ENCODE results near the gene ASCL4.

The ASCL4 gene

DNA sequence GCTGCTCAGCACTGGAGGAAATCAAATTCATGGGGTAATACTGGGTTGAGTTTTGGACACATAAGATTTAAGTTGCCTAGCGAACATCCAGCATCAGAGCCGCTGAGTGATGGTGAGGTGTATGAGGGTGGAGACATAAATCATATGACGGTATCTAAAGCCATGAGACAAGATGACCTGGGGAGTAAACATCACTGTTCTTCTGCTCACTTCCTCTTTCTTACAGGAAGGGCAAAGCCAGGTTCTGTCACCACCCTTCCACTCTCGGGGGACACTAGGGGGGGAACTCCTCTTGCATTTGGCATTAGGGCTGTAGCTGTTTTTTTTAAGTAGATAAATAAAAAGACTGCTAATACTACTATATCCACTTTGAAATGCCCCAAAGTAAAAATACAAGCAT lies 37.6 kb upstream of the ASCL4 start:
- H3K18ac ChIP-seq (ENCODE audit: low read depth in 1 of 2, low read length in 2 of 2): no peak overlapping the region
- H2AK5ac ChIP-seq (ENCODE audit: low read length, severe bottlenecking): no peak overlapping the region
- H3K4me1 ChIP-seq (ENCODE audit: control insufficient read depth, insufficient read depth, low read depth, low read length): no peaks in the 10 kb centered on the region
- no peak for DNase-seq
- no peak overlapping the region for H3K9ac ChIP-seq (ENCODE audit: low read length)
- H2BK120ac ChIP-seq (ENCODE audit: low read depth, low read length): no peak overlapping the region
- no peaks in the 10 kb centered on the region for H3K27me3 ChIP-seq (ENCODE audit: control insufficient read depth in 1 of 2, insufficient read depth in 1 of 2, low read length in 2 of 2)
- no peak overlapping the region for H2BK15ac ChIP-seq (ENCODE audit: low read depth, poor library complexity, severe bottlenecking)
- H4K8ac ChIP-seq (ENCODE audit: low read length): no peak overlapping the region
- no peak overlapping the region for H3K4ac ChIP-seq (ENCODE audit: low read depth in 1 of 2, low read length in 2 of 2)
- H2AFZ ChIP-seq (ENCODE audit: low read depth, low read length): no peak overlapping the region
- H3K79me1 ChIP-seq (replicated peaks; ENCODE audit: low read length, poor library complexity, severe bottlenecking): peaks cover 37% of the 10 kb centered on the region
- H3K36me3 ChIP-seq (ENCODE audit: control insufficient read depth in 1 of 2, insufficient read depth in 2 of 2, low read depth in 1 of 2, low read length in 2 of 2): peaks cover 28 to 100% of the 10 kb centered on the region in 2 experiments
- no peak overlapping the region for H2BK5ac ChIP-seq (ENCODE audit: low read depth, low read length, poor library complexity, severe bottlenecking)
- no peaks in the 10 kb centered on the region for H3K9me3 ChIP-seq (ENCODE audit: control insufficient read depth, low read length)
- H3K4me3 ChIP-seq (ENCODE audit: insufficient read depth in 1 of 2, low read depth in 1 of 2, low read length in 2 of 2): no peak overlapping the region
- no peak overlapping the region for H2BK12ac ChIP-seq (ENCODE audit: low read length in 2 of 2)
- no peak overlapping the region for H3K4me2 ChIP-seq (ENCODE audit: low read length, poor library complexity, severe bottlenecking)
- H3K23ac ChIP-seq (ENCODE audit: low read length in 2 of 2): no peak overlapping the region
- H4K91ac ChIP-seq (ENCODE audit: low read length): no peak overlapping the region
- no peak overlapping the region for H3K27ac ChIP-seq (ENCODE audit: low read length, poor library complexity, severe bottlenecking)
- no peak overlapping the region for H3K14ac ChIP-seq (ENCODE audit: low read length in 2 of 2)
- 100% methylated on average over 3 of the region's 4 CpGs for WGBS

DNA sequence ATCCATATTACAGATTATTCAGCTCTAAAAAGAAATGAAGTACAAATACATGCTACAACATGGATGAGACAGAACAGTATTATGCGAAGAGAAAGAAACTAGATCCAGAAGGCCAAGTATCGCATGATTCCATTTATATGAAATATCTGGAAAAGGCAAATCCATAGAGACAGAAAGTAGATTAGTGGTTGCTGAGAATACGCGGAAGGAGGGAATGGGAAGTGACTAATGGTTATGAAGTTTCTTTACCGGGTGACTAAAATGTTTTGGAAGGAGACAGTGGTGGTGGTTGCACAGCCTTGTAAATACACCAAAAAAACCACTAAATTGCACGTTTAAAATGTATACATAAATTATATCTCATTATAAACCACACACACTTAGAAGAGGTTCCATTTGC lies 26.0 kb upstream of the ASCL4 start:
- H3K27ac ChIP-seq (ENCODE audit: low read length, poor library complexity, severe bottlenecking): peak overlapping the region; percentile 89
- H3K4me3 ChIP-seq (ENCODE audit: insufficient read depth in 1 of 2, low read depth in 1 of 2, low read length in 2 of 2): peak overlapping the region in 1 of 2 experiments; percentile 62
- no peak overlapping the region for H4K91ac ChIP-seq (ENCODE audit: low read length)
- peak overlapping the region; percentile 88 for H3K9ac ChIP-seq (ENCODE audit: low read length)
- 27% methylated on average over 5 of the region's 6 CpGs for WGBS
- H3K79me1 ChIP-seq (replicated peaks; ENCODE audit: low read length, poor library complexity, severe bottlenecking): peaks cover 17% of the 10 kb centered on the region
- no peak overlapping the region for H3K14ac ChIP-seq (ENCODE audit: low read length in 2 of 2)
- H2BK12ac ChIP-seq (ENCODE audit: low read length in 2 of 2): no peak overlapping the region
- H3K23ac ChIP-seq (ENCODE audit: low read length in 2 of 2): no peak overlapping the region
- H4K8ac ChIP-seq (ENCODE audit: low read length): no peak overlapping the region
- no peak overlapping the region for H2BK5ac ChIP-seq (ENCODE audit: low read depth, low read length, poor library complexity, severe bottlenecking)
- H3K4me2 ChIP-seq (ENCODE audit: low read length, poor library complexity, severe bottlenecking): no peak overlapping the region
- H3K18ac ChIP-seq (ENCODE audit: low read depth in 1 of 2, low read length in 2 of 2): no peak overlapping the region
- H2BK120ac ChIP-seq (ENCODE audit: low read depth, low read length): no peak overlapping the region
- peaks cover 35 to 78% of the 10 kb centered on the region in 2 experiments for H3K36me3 ChIP-seq (ENCODE audit: control insufficient read depth in 1 of 2, insufficient read depth in 2 of 2, low read depth in 1 of 2, low read length in 2 of 2)
- H3K9me3 ChIP-seq (ENCODE audit: control insufficient read depth, low read length): no peaks in the 10 kb centered on the region
- H3K4ac ChIP-seq (ENCODE audit: low read depth in 1 of 2, low read length in 2 of 2): no peak overlapping the region
- no peak overlapping the region for H2AFZ ChIP-seq (ENCODE audit: low read depth, low read length)
- H3K4me1 ChIP-seq (ENCODE audit: control insufficient read depth, insufficient read depth, low read depth, low read length): peaks cover 7% of the 10 kb centered on the region
- DNase-seq: peak; percentile 80
- H2BK15ac ChIP-seq (ENCODE audit: low read depth, poor library complexity, severe bottlenecking): no peak overlapping the region
- no peak overlapping the region for H2AK5ac ChIP-seq (ENCODE audit: low read length, severe bottlenecking)
- H3K27me3 ChIP-seq (ENCODE audit: control insufficient read depth in 1 of 2, insufficient read depth in 1 of 2, low read length in 2 of 2): no peaks in the 10 kb centered on the region

DNA sequence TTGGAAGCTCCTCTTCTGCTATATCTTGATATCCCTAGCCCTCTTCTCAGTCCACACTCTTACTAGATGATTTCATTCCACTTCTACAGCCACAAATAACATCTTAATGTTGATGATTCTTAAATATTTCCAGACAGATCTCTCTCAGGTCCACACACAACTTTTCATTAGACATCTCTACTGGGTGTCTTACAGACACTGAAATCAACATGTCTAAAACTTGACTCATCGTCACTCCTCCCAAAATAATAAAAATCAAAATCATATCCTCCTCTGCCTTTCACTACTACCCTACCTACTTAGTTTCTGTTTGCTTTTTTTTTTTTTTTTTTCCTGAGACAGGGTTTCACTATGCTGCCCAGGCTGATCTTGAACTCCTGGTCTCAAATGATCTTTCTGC lies 25.4 kb upstream of the ASCL4 start:
- Histone ChIP-seq H3K4me2 (ENCODE audit: low read length, poor library complexity, severe bottlenecking) (no peak overlapping the region), H3K4me3 (ENCODE audit: insufficient read depth in 1 of 2, low read depth in 1 of 2, low read length in 2 of 2) (peak overlapping the region in 1 of 2 experiments; percentile 61), H2BK12ac (ENCODE audit: low read length in 2 of 2) (no peak overlapping the region), H2BK5ac (ENCODE audit: low read depth, low read length, poor library complexity, severe bottlenecking) (no peak overlapping the region), H2BK15ac (ENCODE audit: low read depth, poor library complexity, severe bottlenecking) (no peak overlapping the region), H2BK120ac (ENCODE audit: low read depth, low read length) (no peak overlapping the region), H3K27me3 (ENCODE audit: control insufficient read depth in 1 of 2, insufficient read depth in 1 of 2, low read length in 2 of 2) (no peaks in the 10 kb centered on the region), H2AK5ac (ENCODE audit: low read length, severe bottlenecking) (no peak overlapping the region), H3K79me1 (replicated peaks; ENCODE audit: low read length, poor library complexity, severe bottlenecking) (peaks cover 19% of the 10 kb centered on the region), H3K36me3 (ENCODE audit: control insufficient read depth in 1 of 2, insufficient read depth in 2 of 2, low read depth in 1 of 2, low read length in 2 of 2) (peaks cover 34 to 78% of the 10 kb centered on the region in 2 experiments), H3K9me3 (ENCODE audit: control insufficient read depth, low read length) (no peaks in the 10 kb centered on the region), H3K9ac (ENCODE audit: low read length) (peak overlapping the region; percentile 88), H3K18ac (ENCODE audit: low read depth in 1 of 2, low read length in 2 of 2) (no peak overlapping the region), H3K4me1 (ENCODE audit: control insufficient read depth, insufficient read depth, low read depth, low read length) (peaks cover 7% of the 10 kb centered on the region), H4K91ac (ENCODE audit: low read length) (no peak overlapping the region), H3K23ac (ENCODE audit: low read length in 2 of 2) (no peak overlapping the region), H3K14ac (ENCODE audit: low read length in 2 of 2) (no peak overlapping the region), H3K4ac (ENCODE audit: low read depth in 1 of 2, low read length in 2 of 2) (no peak overlapping the region), H3K27ac (ENCODE audit: low read length, poor library complexity, severe bottlenecking) (peak overlapping the region; percentile 89), H2AFZ (ENCODE audit: low read depth, low read length) (no peak overlapping the region), H4K8ac (ENCODE audit: low read length) (no peak overlapping the region)
- 57% methylated on average over 1 of the region's 1 CpG for WGBS
- peak; percentile 31 for DNase-seq

DNA sequence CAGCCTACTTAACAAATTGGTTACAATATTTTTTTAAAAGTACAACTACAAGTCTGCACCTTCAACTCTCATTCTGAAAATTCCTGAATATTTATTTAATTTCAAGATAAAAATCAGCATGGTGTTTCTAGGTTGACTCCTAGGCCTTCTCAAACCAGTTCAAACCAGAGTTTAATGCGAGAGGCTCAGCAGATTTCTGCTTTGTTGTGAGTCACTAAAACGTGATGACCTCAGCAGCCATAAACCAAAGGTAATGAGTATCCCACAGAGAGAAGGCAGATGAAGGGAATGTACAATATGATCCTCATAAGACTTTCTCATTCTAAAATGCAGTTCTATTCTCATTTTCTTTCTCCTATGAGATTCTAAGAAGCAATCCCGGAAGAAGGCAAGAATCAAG lies 15.1 kb upstream of the ASCL4 start:
- DNase-seq: peak; percentile 86
- 24% methylated on average over 3 of the region's 3 CpGs for WGBS
- no peak overlapping the region for H2BK5ac ChIP-seq (ENCODE audit: low read depth, low read length, poor library complexity, severe bottlenecking)
- H3K23ac ChIP-seq (ENCODE audit: low read length in 2 of 2): no peak overlapping the region
- H3K14ac ChIP-seq (ENCODE audit: low read length in 2 of 2): no peak overlapping the region
- H3K4me3 ChIP-seq (ENCODE audit: insufficient read depth in 1 of 2, low read depth in 1 of 2, low read length in 2 of 2): peak overlapping the region in 1 of 2 experiments; percentile 99
- H4K8ac ChIP-seq (ENCODE audit: low read length): no peak overlapping the region
- H3K27me3 ChIP-seq (ENCODE audit: control insufficient read depth in 1 of 2, insufficient read depth in 1 of 2, low read length in 2 of 2): no peaks in the 10 kb centered on the region
- H2BK12ac ChIP-seq (ENCODE audit: low read length in 2 of 2): no peak overlapping the region
- H2BK120ac ChIP-seq (ENCODE audit: low read depth, low read length): no peak overlapping the region
- H3K4me1 ChIP-seq (ENCODE audit: control insufficient read depth, insufficient read depth, low read depth, low read length): peaks cover 9% of the 10 kb centered on the region
- H2AK5ac ChIP-seq (ENCODE audit: low read length, severe bottlenecking): no peak overlapping the region
- H3K79me1 ChIP-seq (replicated peaks; ENCODE audit: low read length, poor library complexity, severe bottlenecking): peaks cover 8% of the 10 kb centered on the region
- no peak overlapping the region for H3K18ac ChIP-seq (ENCODE audit: low read depth in 1 of 2, low read length in 2 of 2)
- peak overlapping the region; percentile 79 for H3K27ac ChIP-seq (ENCODE audit: low read length, poor library complexity, severe bottlenecking)
- peaks cover 15 to 46% of the 10 kb centered on the region in 2 experiments for H3K36me3 ChIP-seq (ENCODE audit: control insufficient read depth in 1 of 2, insufficient read depth in 2 of 2, low read depth in 1 of 2, low read length in 2 of 2)
- H3K4ac ChIP-seq (ENCODE audit: low read depth in 1 of 2, low read length in 2 of 2): no peak overlapping the region
- no peaks in the 10 kb centered on the region for H3K9me3 ChIP-seq (ENCODE audit: control insufficient read depth, low read length)
- H2BK15ac ChIP-seq (ENCODE audit: low read depth, poor library complexity, severe bottlenecking): no peak overlapping the region
- no peak overlapping the region for H2AFZ ChIP-seq (ENCODE audit: low read depth, low read length)
- H3K9ac ChIP-seq (ENCODE audit: low read length): peak overlapping the region; percentile 99
- H3K4me2 ChIP-seq (ENCODE audit: low read length, poor library complexity, severe bottlenecking): peak overlapping the region; percentile 98
- no peak overlapping the region for H4K91ac ChIP-seq (ENCODE audit: low read length)

All from mesenchymal stem cell (in vitro differentiated cells and primary cell).